HCT116 (cell line): ENCODE data around the gene SOCS4. TPM values are rescaled to one million over a fixed set of nuclear protein-coding genes. Genes with fewer than 3 reads are reported as not detected.

Experiments used
- ATAC-seq: fragments of 200-7000 bp; cut with Tn5 transposase; 2 replicates; pipeline ENCODE4 v1.9.1; 2020; ENCODE audit warnings: mild to moderate bottlenecking, moderate library complexity
- BruUV-seq: library from RNA; stranded (reverse); fragments of 400-500 nt; replicated peaks from 2 replicates; lab custom pipeline; 2021; lab: Mats Ljungman, UMichigan
- CTCF ChIA-PET: fragments of 300-600 bp; sonication (Branson Sonifier 250); formaldehyde crosslinking; loops from one replicate; lab custom pipeline; 2021; ENCODE audit warnings: antibody characterized with exemption; lab: Charles Lee
- POLR2A ChIA-PET: fragments of 300-600, 350-600 bp; sonication (Branson Sonifier 250); formaldehyde crosslinking; loops from one replicate; lab custom pipeline; 2021; ENCODE audit warnings: antibody characterized with exemption; lab: Charles Lee
- RAD21 ChIA-PET, 2 experiments: fragments of 300-600 bp; sonication (Branson Sonifier 250); formaldehyde crosslinking; loops; one replicate each; lab custom pipeline; 2023; ENCODE audit warnings: low total read pairs in 2 of 2; ENCODE audit not compliant: uncharacterized antibody in 2 of 2, unreplicated experiment in 2 of 2, low non-redundant PET in 1 of 2; lab: Charles Lee
- DNase-seq: peaks from one replicate; pipeline ENCODE4 v3.0.0-alpha.2; 2010; ENCODE audit warnings: low read depth, low spot score
- H2AFZ ChIP-seq: fragments of 200-600 bp; shearing (Covaris generic), sonication (generic); 2 replicates; pipeline ENCODE4 v1.6.1; 2017; ENCODE audit warnings: low read depth, mixed run types, mixed read lengths, antibody characterized with exemption, low read length; ENCODE audit not compliant: poor library complexity, severe bottlenecking
- H3K27ac ChIP-seq: 2 replicates; pipeline ENCODE4 v1.5.1; 2012; ENCODE audit warnings: low read depth, low read length
- H3K27me3 ChIP-seq: fragments of 200-600 bp; sonication (generic); 2 replicates; pipeline ENCODE4 v1.6.1; 2016; ENCODE audit warnings: mixed run types, low read length, mixed read lengths; ENCODE audit not compliant: insufficient read depth
- H3K36me3 ChIP-seq, 2 experiments: fragments of 200-500 bp in 1 of 2; fragments of 200-600 bp in 1 of 2; sonication (Bioruptor generic) in 1 of 2; sonication (generic) in 1 of 2; 2 replicates each; pipeline versions ENCODE4 v1.5.1 to v1.6.1; 2014 to 2016; ENCODE audit warnings: low read length in 2 of 2, inconsistent platforms in 1 of 2, mixed read lengths in 1 of 2, mixed run types in 1 of 2; ENCODE audit not compliant: insufficient read depth in 2 of 2, control insufficient read depth in 1 of 2
- H3K4me1 ChIP-seq, 2 experiments: fragments of 200-600 bp in 1 of 2; sonication (generic) in 1 of 2; 2 replicates each; pipeline versions ENCODE4 v1.5.1 to v1.6.1; 2012 to 2017; ENCODE audit warnings: low read length in 2 of 2, inconsistent platforms in 1 of 2, mild to moderate bottlenecking in 1 of 2, mixed read lengths in 1 of 2, mixed run types in 1 of 2, moderate library complexity in 1 of 2; ENCODE audit not compliant: insufficient read depth in 2 of 2, control insufficient read depth in 1 of 2
- H3K4me2 ChIP-seq: fragments of 200-600 bp; sonication (generic); 2 replicates; pipeline ENCODE4 v1.6.1; 2017; ENCODE audit warnings: mixed run types, low read length, mixed read lengths
- H3K4me3 ChIP-seq, 2 experiments: fragments of 200-600 bp in 1 of 2; sonication (generic) in 1 of 2; replicated peaks in 1 of 2; 2 replicates each; pipeline ENCODE4 v1.5.1; 2011 to 2016; ENCODE audit warnings: low read length in 2 of 2, control low read depth in 1 of 2, low read depth in 1 of 2, mild to moderate bottlenecking in 1 of 2, mixed read lengths in 1 of 2, mixed run types in 1 of 2
- H3K79me2 ChIP-seq: fragments of 200-600 bp; sonication (generic); 2 replicates; pipeline ENCODE4 v1.6.1; 2017; ENCODE audit warnings: mild to moderate bottlenecking, mixed run types, low read length, moderate library complexity, mixed read lengths; ENCODE audit not compliant: insufficient read depth
- H3K9ac ChIP-seq: fragments of 200-600 bp; sonication (generic); 2 replicates; pipeline ENCODE4 v1.6.1; 2016; ENCODE audit warnings: low read length, mixed read lengths
- H3K9me2 ChIP-seq: fragments of 200-600 bp; sonication (generic), shearing (Covaris generic); 2 replicates; pipeline ENCODE4 v1.6.1; 2017; ENCODE audit warnings: mixed run types, mild to moderate bottlenecking, moderate library complexity; ENCODE audit not compliant: insufficient read depth
- H3K9me3 ChIP-seq, 2 experiments: fragments of 200-500 bp in 1 of 2; fragments of 200-600 bp in 1 of 2; sonication (Bioruptor generic) in 1 of 2; sonication (generic) in 1 of 2; 2 replicates each; pipeline ENCODE4 v1.6.1; 2014 to 2017; ENCODE audit warnings: low read length in 2 of 2, mixed read lengths in 2 of 2, inconsistent platforms in 1 of 2, low read depth in 1 of 2, mild to moderate bottlenecking in 1 of 2, mixed run types in 1 of 2, moderate library complexity in 1 of 2; ENCODE audit not compliant: control insufficient read depth in 1 of 2, insufficient read depth in 1 of 2
- H4K20me1 ChIP-seq: fragments of 200-600 bp; sonication (generic), shearing (Covaris generic); 2 replicates; pipeline ENCODE4 v1.6.1; 2017; ENCODE audit warnings: mixed run types, mild to moderate bottlenecking, moderate library complexity; ENCODE audit not compliant: insufficient read depth
- CBX3 ChIP-seq: IDR thresholded peaks from 2 replicates; pipeline ENCODE4 v1.6.1; 2012; ENCODE audit warnings: low read depth
- CEBPB ChIP-seq: IDR thresholded peaks from 2 replicates; pipeline ENCODE4 v1.6.1; 2012; ENCODE audit warnings: low read depth
- ELF1 ChIP-seq: IDR thresholded peaks from 2 replicates; pipeline ENCODE4 v1.6.1; 2012; ENCODE audit warnings: low read depth, borderline replicate concordance
- JUND ChIP-seq: IDR thresholded peaks from 2 replicates; pipeline ENCODE4 v1.6.1; 2012
- POLR2AphosphoS5 ChIP-seq: IDR thresholded peaks from 2 replicates; pipeline ENCODE4 v1.6.1; 2011; ENCODE audit warnings: mild to moderate bottlenecking, low read depth, low read length, moderate library complexity
- RAD21 ChIP-seq: IDR thresholded peaks from 2 replicates; pipeline ENCODE4 v1.6.1; 2012; ENCODE audit warnings: low read depth, mild to moderate bottlenecking
- ZFX ChIP-seq: fragments of 450-650 bp; IDR thresholded peaks from 2 replicates; pipeline ENCODE4 v1.6.1; 2017
- intact Hi-C: fragments of 100-400 bp; cut with micrococcal nuclease; formaldehyde crosslinking; loops from 2 replicates; pipeline ENCODE4 v1.10.0; 2022
- total RNA-seq: library from RNA; stranded (reverse); gene quantifications from one replicate; pipeline ENCODE4 v1.2.1, GENCODE V29; 2021; ENCODE audit not compliant: unreplicated experiment

SOCS4 gene
- total RNA-seq, 1 experiment from 2014 or later = 23.7 TPM

DNA sequence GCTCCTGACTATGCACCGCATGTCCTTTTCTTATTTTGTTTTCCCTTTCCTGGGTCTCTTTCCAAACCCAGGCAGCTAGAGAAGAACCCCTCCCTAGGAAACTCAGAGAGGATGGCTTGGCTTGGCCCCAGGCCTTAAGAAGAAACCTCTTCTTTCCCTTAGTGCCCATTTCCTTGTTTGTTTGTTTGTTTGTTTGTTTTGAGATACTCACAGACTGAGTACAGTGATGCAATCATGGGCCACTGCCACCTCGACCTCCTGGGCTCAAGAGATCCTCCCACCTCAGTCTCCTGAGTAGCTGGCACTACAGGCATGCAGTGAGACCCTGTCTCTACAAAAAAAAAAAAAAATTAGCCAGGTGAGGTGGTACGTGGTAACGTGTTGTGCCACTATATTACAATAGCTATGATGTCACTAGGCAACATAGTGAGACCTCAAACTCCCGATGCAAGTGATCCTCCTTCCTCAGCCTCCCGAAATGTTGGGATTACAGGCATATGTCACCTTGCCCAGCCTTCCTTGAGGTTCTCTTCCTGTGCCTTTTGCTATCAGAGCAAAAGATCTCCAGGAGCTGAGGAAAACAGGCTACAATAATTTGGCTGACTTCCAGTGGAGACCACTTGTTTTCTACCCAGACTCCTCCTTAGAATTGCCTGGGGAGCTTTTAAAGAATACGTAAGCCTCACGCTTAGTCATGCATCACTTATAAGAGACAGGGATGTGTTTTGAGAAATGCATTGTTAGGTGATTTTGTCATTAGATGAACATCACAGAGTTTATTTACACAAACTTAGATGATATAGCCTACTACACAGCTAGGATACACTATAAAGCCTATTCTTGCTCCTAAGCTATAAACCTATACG is 67.5 kb downstream of the SOCS4 start:
- no peak overlapping the region for H3K4me3 ChIP-seq
- BruUV-seq = no TSS peak
- intact Hi-C loops = no loop called here
- no peak for TF ChIP-seq ELF1
- H3K9me3 ChIP-seq = no peaks in the 10 kb centered on the region
- DNase-seq = no peak
- RAD21 ChIA-PET = interaction anchor here in 1 of 2 experiments (1.6 kb wide), 1 partner anchor 65 kb away, joined by 3 read pairs; no protein-coding TSS in a partner anchor
- POLR2A ChIA-PET = interaction anchor here (0.9 to 1.2 kb wide), 2 partner anchors 8 to 14 kb away, joined by 3 to 4 read pairs; no protein-coding TSS in a partner anchor
- no peak overlapping the region for H3K27ac ChIP-seq
- no peak overlapping the region for H2AFZ ChIP-seq
- no peak for ATAC-seq
- no peak overlapping the region for H3K4me2 ChIP-seq
- no peak overlapping the region for H3K9ac ChIP-seq
- H4K20me1 ChIP-seq = no peaks in the 10 kb centered on the region
- H3K79me2 ChIP-seq = no peaks in the 10 kb centered on the region
- no peaks in the 10 kb centered on the region for H3K9me2 ChIP-seq
- CTCF ChIA-PET = interaction anchor here (0.6 kb wide), 1 partner anchor 18 kb away, joined by 3 read pairs; no protein-coding TSS in a partner anchor
- no peaks in the 10 kb centered on the region for H3K27me3 ChIP-seq
- no peaks in the 10 kb centered on the region for H3K36me3 ChIP-seq
- H3K4me1 ChIP-seq = peaks cover 3 to 19% of the 10 kb centered on the region in 2 experiments; a peak in 2 of 4 replicates

- BruUV-seq = no TSS peak
- H3K27me3 ChIP-seq = no peaks in the 10 kb centered on the region
- CTCF ChIA-PET = interaction anchor here (0.9 to 1.1 kb wide), 3 partner anchors 8 to 1376 kb away, joined by 3 to 4 read pairs (median 3); no protein-coding TSS in a partner anchor
- H3K79me2 ChIP-seq = no peaks in the 10 kb centered on the region
- no peak overlapping the region for H3K4me2 ChIP-seq
- H2AFZ ChIP-seq = no peak overlapping the region
- no peaks in the 10 kb centered on the region for H4K20me1 ChIP-seq
- H3K9me2 ChIP-seq = no peaks in the 10 kb centered on the region
- no peak overlapping the region for H3K4me3 ChIP-seq
- intact Hi-C loops = no loop called here
- no peaks in the 10 kb centered on the region for H3K36me3 ChIP-seq
- no peaks in the 10 kb centered on the region for H3K9me3 ChIP-seq
- H3K27ac ChIP-seq = no peak overlapping the region
- POLR2A ChIA-PET = no interaction called here
- ATAC-seq (no peak), DNase-seq (no peak)
- peaks cover 17 to 31% of the 10 kb centered on the region in 2 experiments for H3K4me1 ChIP-seq
- RAD21 ChIA-PET = no interaction called here
- H3K9ac ChIP-seq = no peak overlapping the region
- TF ChIP-seq POLR2AphosphoS5 (no peak), JUND (no peak), RAD21 (no peak), CEBPB (no peak), CBX3 (no peak), ZFX (no peak)
- TF ChIP-seq, all 23 proteins: peak for 0
Observed at GRCh38 chr14:55097881-55098560, 71.0 kb downstream of the SOCS4 start.
